GM21717 (cell line): ENCODE results near the gene IL17RC.
A peak's percentile ranks its signal among the peaks of the same experiment; 100 is the strongest.
"Not testable (repeated sequence)": the region's sequence is repeated elsewhere in the genome, so short reads cannot be mapped to it uniquely, and the experiment has no call there.

Experiments used
- ATAC-seq: cut with Tn5 transposase; IDR thresholded peaks from one replicate; pipeline ENCODE4 v1.9.1; 2021; ENCODE audit warnings: mild to moderate bottlenecking, moderate library complexity; ENCODE audit not compliant: unreplicated experiment

IL17RC gene

GRCh38 chr3:9914011-9914410 is 2.9 kb upstream of the IL17RC start:
- no peak for ATAC-seq

- ATAC-seq = no peak
Measured at GRCh38 chr3:9914559-9915253, 2.2 kb upstream of the IL17RC start.

DNA sequence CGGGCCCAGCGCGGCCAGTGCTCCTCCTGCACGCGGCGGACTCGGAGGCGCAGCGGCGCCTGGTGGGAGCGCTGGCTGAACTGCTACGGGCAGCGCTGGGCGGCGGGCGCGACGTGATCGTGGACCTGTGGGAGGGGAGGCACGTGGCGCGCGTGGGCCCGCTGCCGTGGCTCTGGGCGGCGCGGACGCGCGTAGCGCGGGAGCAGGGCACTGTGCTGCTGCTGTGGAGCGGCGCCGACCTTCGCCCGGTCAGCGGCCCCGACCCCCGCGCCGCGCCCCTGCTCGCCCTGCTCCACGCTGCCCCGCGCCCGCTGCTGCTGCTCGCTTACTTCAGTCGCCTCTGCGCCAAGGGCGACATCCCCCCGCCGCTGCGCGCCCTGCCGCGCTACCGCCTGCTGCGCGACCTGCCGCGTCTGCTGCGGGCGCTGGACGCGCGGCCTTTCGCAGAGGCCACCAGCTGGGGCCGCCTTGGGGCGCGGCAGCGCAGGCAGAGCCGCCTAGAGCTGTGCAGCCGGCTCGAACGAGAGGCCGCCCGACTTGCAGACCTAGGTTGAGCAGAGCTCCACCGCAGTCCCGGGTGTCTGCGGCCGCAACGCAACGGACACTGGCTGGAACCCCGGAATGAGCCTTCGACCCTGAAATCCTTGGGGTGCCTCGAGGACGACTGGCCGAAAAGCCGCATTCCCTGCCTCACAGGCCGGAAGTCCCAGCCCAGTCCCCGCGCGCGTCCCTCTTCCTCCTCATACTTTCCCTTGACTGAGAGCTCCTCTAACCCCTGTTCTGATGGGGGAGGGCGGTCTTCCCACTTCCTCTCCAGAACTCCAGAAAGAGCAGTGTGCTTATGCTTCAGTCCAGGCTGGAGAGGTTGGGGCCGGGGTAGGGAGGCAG is 1.4 kb upstream of the IL17RC start:
- no peak for ATAC-seq

DNA sequence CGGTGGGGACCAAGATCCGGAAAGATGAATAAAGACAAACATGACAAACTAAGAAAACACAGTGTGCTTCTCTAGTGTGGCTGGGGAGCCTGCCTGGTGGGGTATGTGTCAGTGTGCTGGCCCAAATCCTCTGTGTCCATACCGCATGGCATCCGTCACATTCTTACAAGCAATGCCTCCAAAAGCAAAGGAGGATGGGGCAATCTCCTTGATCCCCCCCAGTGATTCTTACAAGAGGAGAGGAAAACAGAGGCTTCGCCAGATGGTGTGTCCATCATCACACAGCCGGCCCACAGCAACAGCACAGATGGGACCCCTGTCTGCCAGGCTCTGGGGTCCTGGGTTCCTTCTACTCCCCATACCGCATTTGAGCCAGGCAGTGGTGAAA is 558 bp upstream of the IL17RC start:
- no peak for ATAC-seq

DNA sequence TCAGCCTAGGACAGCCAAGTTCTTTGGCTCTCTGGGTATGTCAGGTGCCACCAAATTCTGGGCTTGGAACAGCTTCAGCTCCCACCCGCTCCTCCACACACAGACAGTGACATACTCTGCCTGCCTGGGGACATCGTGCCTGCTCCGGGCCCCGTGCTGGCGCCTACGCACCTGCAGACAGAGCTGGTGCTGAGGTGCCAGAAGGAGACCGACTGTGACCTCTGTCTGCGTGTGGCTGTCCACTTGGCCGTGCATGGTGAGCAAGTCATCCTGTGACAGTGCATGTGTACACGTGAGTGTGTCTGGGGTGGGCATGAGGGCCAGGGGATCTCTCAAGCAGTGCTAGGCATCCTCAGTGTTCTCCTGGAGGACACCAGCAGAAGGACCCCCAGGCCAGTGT is 922 bp downstream of the IL17RC start:
- no peak for ATAC-seq

- ATAC-seq = no peak
Measured at GRCh38 chr3:9918261-9919038, 1.6 kb downstream of the IL17RC start.

- no peak for ATAC-seq
Measured at GRCh38 chr3:9928158-9928557, 11.3 kb downstream of the IL17RC start.

GRCh38 chr3:9930804-9931418 is 14.0 kb downstream of the IL17RC start:
- ATAC-seq = no peak

DNA sequence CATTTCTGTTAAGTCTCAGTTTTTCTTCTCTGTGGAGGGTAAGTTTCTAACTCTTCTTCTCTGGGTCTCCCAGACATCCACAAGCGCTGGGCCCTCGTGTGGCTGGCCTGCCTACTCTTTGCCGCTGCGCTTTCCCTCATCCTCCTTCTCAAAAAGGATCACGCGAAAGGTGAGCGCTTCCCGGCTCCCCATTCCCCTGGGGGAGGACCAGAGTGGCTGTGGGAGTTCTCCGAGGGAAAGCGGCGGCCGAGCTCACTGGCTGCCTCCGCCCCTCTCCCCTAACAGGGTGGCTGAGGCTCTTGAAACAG is 15.6 kb downstream of the IL17RC start:
- no peak for ATAC-seq

- peak; percentile 59 for ATAC-seq
Measured at GRCh38 chr3:9932843-9933560, 16.1 kb downstream of the IL17RC start.

GRCh38 chr3:9933561-9934234 is 16.8 kb downstream of the IL17RC start, which contains the start of gene CRELD1:
CRELD1 (plus strand) TSS chr3:9933834; CDS start chr3:9934439, 605 bp downstream.
- peak; percentile 91 for ATAC-seq

- ATAC-seq = no peak
Measured at GRCh38 chr3:9934235-9934621, 17.3 kb downstream of the IL17RC start.

DNA sequence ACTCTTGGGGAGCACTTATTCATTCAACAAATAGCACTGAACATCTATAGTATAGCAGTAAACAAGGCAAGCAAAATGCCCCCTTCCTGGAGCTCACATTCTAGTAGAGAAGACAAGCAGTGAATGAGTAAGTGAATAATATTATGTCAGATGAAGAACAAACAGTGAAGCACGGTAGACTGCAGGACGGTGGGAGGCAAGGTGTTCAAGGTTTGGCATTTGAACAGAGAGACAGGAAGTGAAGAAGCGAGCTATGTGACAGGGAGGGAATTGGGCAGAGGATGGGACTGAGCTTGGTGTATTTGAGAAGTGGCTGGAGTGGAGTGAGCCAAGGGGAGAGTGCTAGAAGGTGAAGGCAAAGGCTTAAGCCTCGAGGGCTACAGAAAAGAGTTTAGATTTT is 18.1 kb downstream of the IL17RC start:
- ATAC-seq = no peak

DNA sequence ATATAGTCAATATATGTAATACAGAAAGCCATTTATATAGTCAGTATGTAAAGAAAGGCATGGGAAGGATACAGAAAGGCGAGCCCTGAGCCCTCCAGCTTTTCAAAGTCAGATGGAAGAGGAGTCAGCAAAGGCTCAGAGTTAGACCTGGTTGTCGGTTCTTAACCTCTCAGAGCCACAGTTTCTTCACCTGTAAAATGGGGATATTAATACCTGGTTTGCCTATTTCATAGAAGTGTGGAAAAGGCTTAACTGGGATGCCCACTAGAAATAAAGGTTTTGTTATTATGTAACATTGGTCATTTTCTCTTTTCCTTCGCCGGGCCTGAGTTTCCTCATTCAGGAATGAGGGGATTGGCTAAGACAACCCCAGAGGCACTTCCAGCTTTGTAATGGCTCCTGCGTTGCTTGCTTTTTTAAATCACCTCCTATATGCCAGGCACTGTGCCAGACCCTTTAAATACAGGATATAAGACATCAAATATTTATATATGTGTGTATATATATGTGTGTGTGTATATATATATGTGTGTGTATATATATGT is 19.1 kb downstream of the IL17RC start:
- ATAC-seq = no peak

- ATAC-seq = no peak
Measured at GRCh38 chr3:9937486-9938238, 20.8 kb downstream of the IL17RC start.

GRCh38 chr3:9938966-9939365 is 22.1 kb downstream of the IL17RC start:
- ATAC-seq = no peak

DNA sequence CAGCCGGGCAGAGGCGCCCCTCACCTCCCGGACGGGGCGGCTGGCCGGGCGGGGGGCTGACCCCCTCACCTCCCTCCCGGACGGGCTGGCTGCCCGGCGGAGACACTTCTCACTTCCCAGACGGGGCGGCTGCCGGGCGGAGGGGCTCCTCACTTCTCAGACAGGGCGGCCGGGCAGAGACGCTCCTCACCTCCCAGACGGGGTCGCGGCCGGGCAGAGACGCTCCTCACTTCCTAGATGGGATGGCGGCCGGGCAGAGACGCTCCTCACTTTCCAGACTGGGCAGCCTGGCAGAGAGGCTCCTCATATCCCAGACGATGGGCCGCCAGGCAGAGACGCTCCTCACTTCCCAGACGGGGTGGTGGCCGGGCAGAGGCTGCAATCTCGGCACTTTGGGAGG is 23.0 kb downstream of the IL17RC start:
- ATAC-seq = not testable (repeated sequence)

- ATAC-seq = no peak
Measured at GRCh38 chr3:9940746-9941145, 23.8 kb downstream of the IL17RC start.

- ATAC-seq = no peak
Measured at GRCh38 chr3:9942164-9942563, 25.3 kb downstream of the IL17RC start.
